Activated T-cell treated with anti-CD3 and anti-CD28 coated beads, Interleukin-2, amount 50 U/mL, for 24 hours (primary cell): ENCODE measurements around the gene MFAP3L.
"Not testable (repeated sequence)": the region's sequence is repeated elsewhere in the genome, so short reads cannot be mapped to it uniquely, and the experiment has no call there.

ENCODE experiments used
- DNase-seq: peaks from one replicate; pipeline ENCODE4 v3.0.0-alpha.2; 2020
- H3K27ac Mint-ChIP-seq: 2 replicates; pipeline ENCODE4 v1.8.0; 2020; ENCODE audit warnings: mild to moderate bottlenecking, mixed read lengths
- H3K27me3 Mint-ChIP-seq: 2 replicates; pipeline ENCODE4 v1.8.0; 2020; ENCODE audit warnings: mixed read lengths
- H3K36me3 Mint-ChIP-seq: 2 replicates; pipeline ENCODE4 v1.8.0; 2020; ENCODE audit warnings: low read depth, mixed read lengths
- H3K4me1 Mint-ChIP-seq: 2 replicates; pipeline ENCODE4 v1.8.0; 2020; ENCODE audit warnings: low read depth, mixed read lengths
- H3K4me3 Mint-ChIP-seq: 2 replicates; pipeline ENCODE4 v1.8.0; 2020; ENCODE audit warnings: mild to moderate bottlenecking, moderate library complexity, mixed read lengths
- H3K9me3 Mint-ChIP-seq: 2 replicates; pipeline ENCODE4 v1.8.0; 2020; ENCODE audit warnings: mixed read lengths

MFAP3L gene

DNA sequence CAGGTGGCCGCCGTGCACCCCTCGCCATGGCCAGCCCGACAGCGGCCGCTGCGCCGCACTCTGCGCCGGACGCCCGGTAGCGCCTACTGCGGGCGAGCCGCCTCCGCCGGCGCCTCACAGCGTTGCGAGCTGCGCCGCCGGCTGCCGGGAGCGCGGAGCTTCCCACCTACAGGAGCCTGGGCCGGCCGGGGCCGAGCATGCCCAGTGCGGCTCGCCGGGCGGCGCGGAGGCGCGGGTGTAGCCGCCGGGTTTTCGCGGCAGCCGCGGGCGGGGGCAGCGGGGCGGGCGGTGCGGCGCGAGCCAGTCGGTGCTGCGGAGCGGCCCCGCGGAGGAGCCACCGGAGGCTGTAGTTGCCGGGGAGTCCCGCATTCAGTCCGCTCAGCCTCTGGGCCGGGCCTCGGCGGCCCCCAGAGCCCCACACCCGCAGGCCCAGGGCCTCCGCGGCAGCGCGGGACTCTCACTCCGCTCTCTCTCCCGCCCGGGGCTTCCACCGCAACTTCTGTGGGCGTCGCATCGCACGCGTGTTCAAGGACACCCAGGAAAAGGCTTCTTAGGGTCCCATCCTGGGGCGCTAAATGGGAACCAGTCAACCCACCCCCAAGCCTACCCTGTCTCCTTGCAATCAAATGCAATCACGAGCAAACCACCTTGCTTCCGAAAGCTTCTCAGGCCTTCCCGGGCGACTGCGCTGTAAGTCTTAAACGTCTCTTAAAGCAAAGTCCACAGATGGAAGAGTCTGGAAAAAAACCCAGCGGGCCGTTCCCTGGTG lies at the start of gene MFAP3L:
TSS of gene MFAP3L (minus strand) at position 143 of the 769 bp plus-strand sequence. CDS start 20,518 bp downstream, outside the sequence.
- H3K27ac Mint-ChIP-seq, result peak within 1 kb of the TSS; percentile 86
- DNase-seq, result peak; percentile 91
- peaks cover 6% of the 10 kb centered on the region for H3K9me3 Mint-ChIP-seq
- H3K27me3 Mint-ChIP-seq, result peaks cover 36% of the 10 kb centered on the region
- H3K4me1 Mint-ChIP-seq, result peaks cover 14% of the 10 kb centered on the region
- peak within 1 kb of the TSS; percentile 81 for H3K4me3 Mint-ChIP-seq
- H3K36me3 Mint-ChIP-seq, result peaks cover 4% of the 10 kb centered on the region

DNA sequence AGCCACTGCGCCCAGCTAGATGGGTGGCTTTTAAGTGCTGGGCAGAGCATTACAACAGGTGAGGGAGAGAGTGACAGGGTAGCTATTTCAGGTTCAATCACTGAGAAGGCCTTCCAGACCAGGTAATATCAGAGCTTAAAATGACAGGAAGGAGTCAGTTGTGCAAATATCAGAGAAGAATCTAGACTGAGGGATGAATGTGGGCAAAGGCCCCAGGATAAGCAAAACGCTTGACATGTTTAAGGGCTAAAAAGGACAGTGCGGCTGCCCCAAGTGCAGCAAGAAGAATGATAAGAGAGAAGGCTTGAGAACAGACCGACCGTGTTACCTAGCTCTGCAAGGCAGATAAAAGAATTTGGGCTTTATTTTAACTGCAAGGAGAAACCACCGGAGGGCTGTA lies 45.0 kb upstream of the MFAP3L start:
- no peaks in the 10 kb centered on the region for H3K9me3 Mint-ChIP-seq
- H3K27ac Mint-ChIP-seq, result no peak overlapping the region
- no peaks in the 10 kb centered on the region for H3K4me1 Mint-ChIP-seq
- no peaks in the 10 kb centered on the region for H3K36me3 Mint-ChIP-seq
- H3K4me3 Mint-ChIP-seq, result no peak overlapping the region
- peaks cover 9% of the 10 kb centered on the region for H3K27me3 Mint-ChIP-seq
- DNase-seq, result no peak

DNA sequence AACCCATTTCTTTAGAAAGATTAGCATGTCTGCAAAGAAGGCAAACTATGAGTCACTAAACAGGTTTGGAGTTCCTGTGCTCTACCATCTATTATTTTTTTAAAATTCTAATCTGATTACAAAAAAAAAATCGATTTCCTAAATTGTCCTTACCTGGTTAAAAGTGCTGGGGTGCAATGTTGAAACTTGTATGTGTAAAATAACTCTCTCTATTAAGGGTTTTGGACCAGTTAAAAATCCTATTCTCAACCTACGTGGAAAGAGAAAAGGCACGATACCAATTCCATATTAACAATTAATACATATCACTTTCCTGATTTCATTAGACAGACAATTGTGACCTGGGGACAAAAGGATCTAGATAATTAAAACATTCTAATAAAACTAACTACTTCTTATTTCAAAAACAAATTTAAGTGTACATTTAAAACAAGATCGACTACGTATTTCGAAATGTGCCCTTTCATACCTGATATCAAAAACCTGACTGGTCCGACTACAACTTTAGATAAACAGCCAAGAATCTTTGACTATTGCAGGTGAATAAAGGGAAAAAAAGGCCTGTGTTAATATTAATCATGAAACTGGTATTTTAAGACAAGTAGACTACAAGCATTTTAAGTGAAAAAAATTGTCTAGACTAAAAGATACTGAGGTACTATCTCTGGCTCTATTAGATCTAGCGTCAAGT lies 42.4 kb upstream of the MFAP3L start:
- DNase-seq, result no peak
- H3K9me3 Mint-ChIP-seq, result no peaks in the 10 kb centered on the region
- H3K4me1 Mint-ChIP-seq, result no peaks in the 10 kb centered on the region
- peaks cover 6% of the 10 kb centered on the region for H3K27me3 Mint-ChIP-seq
- no peaks in the 10 kb centered on the region for H3K36me3 Mint-ChIP-seq
- H3K27ac Mint-ChIP-seq, result no peak overlapping the region
- no peak overlapping the region for H3K4me3 Mint-ChIP-seq

DNA sequence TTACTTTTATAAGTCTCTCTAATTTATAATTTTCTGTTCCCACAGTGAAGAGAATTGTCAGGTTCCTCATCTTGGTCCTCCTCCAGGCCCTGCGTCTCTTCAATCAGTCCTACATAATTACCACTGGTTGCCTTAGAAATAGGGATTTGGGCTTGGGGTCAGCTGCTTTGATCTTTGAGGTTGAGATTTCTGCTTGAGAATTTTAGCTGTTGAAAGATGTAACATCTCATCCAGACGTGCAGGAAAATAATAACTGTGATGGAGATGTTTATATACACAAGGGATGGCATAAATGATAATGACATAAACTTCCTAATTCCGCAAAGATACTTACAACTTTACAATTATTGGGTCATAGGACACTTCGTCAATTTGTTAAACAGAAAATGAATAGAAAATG lies 33.2 kb upstream of the MFAP3L start:
- DNase-seq, result no peak
- no peaks in the 10 kb centered on the region for H3K9me3 Mint-ChIP-seq
- H3K4me3 Mint-ChIP-seq, result no peak overlapping the region
- H3K4me1 Mint-ChIP-seq, result no peaks in the 10 kb centered on the region
- no peaks in the 10 kb centered on the region for H3K36me3 Mint-ChIP-seq
- peaks cover 12% of the 10 kb centered on the region for H3K27me3 Mint-ChIP-seq
- no peak overlapping the region for H3K27ac Mint-ChIP-seq

DNA sequence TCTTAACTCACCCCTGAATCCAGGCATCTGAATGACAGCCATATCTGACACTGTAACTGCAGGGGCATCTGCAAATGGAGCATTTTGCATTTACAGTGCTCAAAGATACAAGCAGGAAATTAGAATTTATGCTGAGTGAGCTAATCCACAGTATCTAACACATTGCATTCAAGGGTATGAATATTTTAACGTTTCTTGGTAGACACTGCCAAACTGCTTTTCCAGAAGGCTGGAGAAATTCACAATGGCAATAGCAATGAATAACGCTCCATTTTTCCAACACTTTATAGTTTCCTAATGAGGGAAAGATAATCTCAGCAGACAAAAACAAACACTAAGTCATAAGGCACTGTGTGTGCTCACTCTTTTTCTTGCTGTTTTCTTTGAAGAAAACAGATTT lies 32.6 kb upstream of the MFAP3L start:
- H3K27ac Mint-ChIP-seq, result no peak overlapping the region
- no peaks in the 10 kb centered on the region for H3K9me3 Mint-ChIP-seq
- DNase-seq, result no peak
- H3K36me3 Mint-ChIP-seq, result no peaks in the 10 kb centered on the region
- H3K4me1 Mint-ChIP-seq, result no peaks in the 10 kb centered on the region
- H3K4me3 Mint-ChIP-seq, result no peak overlapping the region
- peaks cover 9% of the 10 kb centered on the region for H3K27me3 Mint-ChIP-seq

DNA sequence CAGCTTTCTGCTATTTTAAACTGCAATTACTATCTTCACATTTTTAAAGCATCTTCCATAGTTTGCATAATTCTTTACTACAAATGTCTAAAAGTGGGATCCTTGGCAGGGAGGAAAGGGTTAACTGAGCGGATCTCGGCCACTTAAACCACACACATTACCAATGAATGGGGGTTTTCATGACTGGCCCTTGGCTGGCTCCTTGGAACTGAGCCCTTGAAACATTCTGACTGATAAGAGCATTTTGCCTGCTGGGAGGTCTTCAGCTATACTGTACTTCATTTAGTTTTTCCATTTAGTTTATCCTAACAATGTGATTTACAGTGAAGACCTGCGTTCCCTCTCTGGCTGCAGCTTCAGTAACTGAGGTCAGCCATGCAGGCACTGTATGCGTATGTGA lies 31.7 kb upstream of the MFAP3L start:
- H3K27me3 Mint-ChIP-seq, result peaks cover 7% of the 10 kb centered on the region
- H3K4me1 Mint-ChIP-seq, result no peaks in the 10 kb centered on the region
- H3K36me3 Mint-ChIP-seq, result no peaks in the 10 kb centered on the region
- DNase-seq, result no peak
- H3K9me3 Mint-ChIP-seq, result no peaks in the 10 kb centered on the region
- H3K27ac Mint-ChIP-seq, result no peak overlapping the region
- no peak overlapping the region for H3K4me3 Mint-ChIP-seq

DNA sequence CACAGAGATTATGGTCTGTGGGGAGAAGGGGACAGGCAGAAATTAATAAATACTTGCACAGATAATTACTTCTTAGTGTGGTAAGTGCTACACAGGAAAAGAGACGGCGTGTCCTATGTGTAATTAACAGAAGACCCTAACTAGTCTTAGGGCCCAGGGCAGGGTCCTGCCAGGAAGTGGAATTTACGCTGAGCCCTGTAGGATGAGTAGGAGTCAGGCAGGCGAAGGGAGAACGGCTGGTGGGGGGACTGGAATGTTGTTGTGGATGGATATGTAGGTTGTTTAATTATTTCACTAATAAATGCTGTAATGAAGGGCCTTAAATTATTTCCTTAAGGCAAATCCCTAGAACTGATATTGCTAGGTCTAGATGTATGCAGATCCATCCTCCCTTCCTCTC lies 26.7 kb upstream of the MFAP3L start:
- DNase-seq, result no peak
- H3K9me3 Mint-ChIP-seq, result no peaks in the 10 kb centered on the region
- no peak overlapping the region for H3K27ac Mint-ChIP-seq
- no peaks in the 10 kb centered on the region for H3K36me3 Mint-ChIP-seq
- peaks cover 6% of the 10 kb centered on the region for H3K27me3 Mint-ChIP-seq
- H3K4me3 Mint-ChIP-seq, result no peak overlapping the region
- no peaks in the 10 kb centered on the region for H3K4me1 Mint-ChIP-seq

DNA sequence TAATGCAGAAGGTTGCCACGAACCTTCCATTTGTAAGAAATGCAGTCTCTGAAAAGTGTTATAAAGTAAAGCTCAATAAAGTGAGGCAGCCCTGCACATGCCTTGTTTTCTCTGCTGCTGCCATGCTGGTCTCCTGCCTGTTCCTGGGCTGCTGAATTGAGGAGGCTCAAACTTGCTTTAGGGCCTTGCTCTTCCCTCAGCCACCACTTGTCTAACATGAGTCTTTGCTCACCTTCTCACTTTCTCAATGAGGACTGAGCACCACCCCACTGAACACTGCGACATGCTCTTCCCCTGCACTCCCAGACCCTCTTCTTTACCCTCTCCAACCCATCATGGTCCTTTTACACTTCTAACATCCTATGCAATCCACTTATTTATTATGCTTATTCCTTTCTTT lies 25.2 kb upstream of the MFAP3L start:
- Mint-ChIP-seq H3K27ac (no peak overlapping the region), H3K27me3 (peaks cover 5% of the 10 kb centered on the region), H3K36me3 (no peaks in the 10 kb centered on the region), H3K4me3 (no peak overlapping the region), H3K4me1 (no peaks in the 10 kb centered on the region), H3K9me3 (no peaks in the 10 kb centered on the region)
- DNase-seq, result no peak

DNA sequence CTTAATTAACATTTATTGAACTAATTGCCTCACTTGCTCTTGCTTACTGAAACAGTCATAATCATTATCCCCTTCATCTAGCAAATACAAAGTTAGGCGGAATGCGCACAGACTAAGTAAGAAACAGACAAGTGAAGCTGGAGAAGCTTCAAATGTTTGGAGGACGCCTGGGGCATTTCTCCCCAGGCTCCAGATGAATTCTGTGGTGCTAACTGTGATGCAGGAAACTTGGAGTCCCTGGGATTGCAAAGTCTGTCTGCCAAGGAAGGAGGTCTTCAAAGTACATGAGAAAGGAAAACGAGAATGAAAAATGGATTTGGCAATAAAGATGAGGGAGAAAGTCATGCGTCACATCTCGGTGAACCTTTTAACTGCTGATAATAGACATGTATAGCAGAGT lies 23.6 kb upstream of the MFAP3L start:
- Mint-ChIP-seq H3K36me3 (no peaks in the 10 kb centered on the region), H3K4me1 (no peaks in the 10 kb centered on the region)

DNA sequence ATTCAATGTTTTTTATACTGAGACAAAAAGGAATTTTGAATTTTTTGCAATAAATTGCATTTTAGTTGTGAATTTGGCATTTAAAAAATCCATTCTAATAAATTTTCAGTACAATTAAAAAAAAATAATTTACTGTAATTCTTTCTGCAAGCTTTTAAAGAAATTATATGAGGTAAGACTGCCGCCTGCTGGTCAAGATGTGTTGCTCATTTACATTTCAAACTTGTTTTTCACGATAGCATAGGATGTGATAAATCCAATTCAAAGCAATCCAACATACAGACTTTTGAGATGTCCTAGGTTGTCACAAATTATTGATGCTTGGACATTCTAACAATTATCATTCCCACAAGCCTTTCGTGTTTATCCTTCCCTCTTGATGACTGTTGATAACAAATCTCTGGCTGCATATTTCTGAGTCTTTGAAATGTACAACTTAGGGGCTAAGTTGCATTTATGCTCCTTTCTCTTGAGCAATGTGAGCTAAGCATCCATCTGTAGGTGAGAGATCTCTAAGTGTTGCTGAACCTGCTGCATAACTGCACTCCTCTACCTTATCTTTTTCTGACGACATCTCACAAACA lies 21.7 kb upstream of the MFAP3L start:
- peaks cover 5% of the 10 kb centered on the region for H3K27me3 Mint-ChIP-seq
- H3K36me3 Mint-ChIP-seq, result no peaks in the 10 kb centered on the region
- no peak overlapping the region for H3K27ac Mint-ChIP-seq
- H3K4me3 Mint-ChIP-seq, result no peak overlapping the region
- no peaks in the 10 kb centered on the region for H3K9me3 Mint-ChIP-seq
- DNase-seq, result peak; percentile 43
- H3K4me1 Mint-ChIP-seq, result no peaks in the 10 kb centered on the region

More for the DNA sequence above, 23.6 kb upstream of the MFAP3L start:
- Mint-ChIP-seq H3K27ac (no peak overlapping the region), H3K4me3 (no peak overlapping the region), H3K9me3 (no peaks in the 10 kb centered on the region), H3K27me3 (peaks cover 5% of the 10 kb centered on the region)
- no peak for DNase-seq

DNA sequence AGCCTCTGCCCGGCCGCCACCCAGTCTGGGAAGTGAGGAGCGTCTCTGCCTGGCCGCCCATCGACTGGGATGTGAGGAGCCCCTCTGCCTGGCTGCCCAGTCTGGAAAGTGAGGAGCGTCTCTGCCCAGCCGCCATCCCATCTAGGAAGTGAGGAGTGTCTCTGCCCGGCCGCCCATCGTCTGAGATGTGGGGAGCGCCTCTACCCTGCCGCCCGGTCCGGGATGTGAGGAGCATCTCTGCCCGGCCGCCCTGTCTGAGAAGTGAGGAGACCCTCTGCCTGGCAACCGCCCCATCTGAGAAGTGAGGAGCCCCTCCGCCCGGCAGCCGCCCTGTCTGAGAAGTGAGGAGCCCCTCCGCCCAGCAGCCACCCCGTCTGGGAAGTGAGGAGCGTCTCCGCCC lies 20.0 kb upstream of the MFAP3L start:
- H3K4me1 Mint-ChIP-seq, H3K36me3 Mint-ChIP-seq, H3K27ac Mint-ChIP-seq, H3K27me3 Mint-ChIP-seq, H3K4me3 Mint-ChIP-seq, DNase-seq, H3K9me3 Mint-ChIP-seq: not testable (repeated sequence)

DNA sequence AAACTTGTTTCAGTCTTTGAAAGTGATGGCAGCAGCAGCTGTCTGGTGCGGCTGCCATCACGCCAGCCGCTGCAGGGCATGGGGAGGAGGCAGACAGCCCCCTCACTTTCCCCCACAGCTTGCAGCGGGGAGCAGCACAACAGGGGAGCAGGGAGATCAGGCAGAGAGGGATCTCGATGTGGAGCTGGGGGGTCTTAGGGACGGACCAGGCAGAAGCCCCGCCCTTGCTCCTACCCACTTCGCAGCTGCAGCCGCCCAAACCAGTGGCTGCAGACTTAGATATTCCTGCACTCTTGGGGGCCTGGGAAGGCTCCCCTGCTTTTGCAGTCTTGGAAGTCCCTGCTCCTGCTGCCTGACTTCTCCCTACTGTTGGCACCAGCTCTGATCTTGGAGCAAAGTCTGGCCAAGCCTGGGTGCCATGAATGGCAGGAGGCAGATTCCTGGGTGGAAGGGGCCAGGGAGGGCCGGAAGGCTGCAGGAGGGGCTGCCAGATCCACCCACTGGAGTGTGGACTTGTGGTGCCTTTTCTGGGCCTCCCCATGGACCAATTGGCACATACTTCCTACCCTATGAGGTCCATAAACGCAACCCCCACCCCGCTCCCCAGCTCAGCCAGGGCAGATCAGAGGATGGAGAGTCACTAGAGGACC lies 14.0 kb upstream of the MFAP3L start:
- DNase-seq, result no peak
- H3K36me3 Mint-ChIP-seq, result no peaks in the 10 kb centered on the region
- no peaks in the 10 kb centered on the region for H3K9me3 Mint-ChIP-seq
- H3K4me1 Mint-ChIP-seq, result no peaks in the 10 kb centered on the region
- H3K27ac Mint-ChIP-seq, result no peak overlapping the region
- H3K4me3 Mint-ChIP-seq, result no peak overlapping the region
- peaks cover 2% of the 10 kb centered on the region for H3K27me3 Mint-ChIP-seq

DNA sequence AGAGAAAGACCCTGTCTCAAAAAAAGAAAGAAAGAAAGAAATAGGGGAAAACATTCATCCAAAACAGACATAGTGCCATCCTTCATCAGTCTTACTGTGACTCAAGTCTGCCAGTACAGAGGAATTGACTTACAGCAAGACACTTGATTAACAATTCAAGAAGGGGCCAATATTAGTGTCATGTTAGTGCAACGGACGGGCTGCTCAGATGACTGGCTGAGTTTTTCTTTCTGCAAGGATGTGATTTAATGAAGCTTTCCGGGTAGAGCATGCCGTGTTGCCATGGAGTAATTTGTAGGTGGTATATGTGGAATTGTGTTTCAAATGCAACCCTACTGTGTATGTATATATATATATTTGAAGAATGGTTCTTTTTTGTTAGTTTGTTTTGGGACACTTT lies 12.6 kb upstream of the MFAP3L start:
- Mint-ChIP-seq H3K27ac (no peak overlapping the region), H3K4me1 (no peaks in the 10 kb centered on the region), H3K27me3 (peaks cover 2% of the 10 kb centered on the region), H3K36me3 (no peaks in the 10 kb centered on the region), H3K9me3 (no peaks in the 10 kb centered on the region), H3K4me3 (no peak overlapping the region)
- DNase-seq, result no peak

DNA sequence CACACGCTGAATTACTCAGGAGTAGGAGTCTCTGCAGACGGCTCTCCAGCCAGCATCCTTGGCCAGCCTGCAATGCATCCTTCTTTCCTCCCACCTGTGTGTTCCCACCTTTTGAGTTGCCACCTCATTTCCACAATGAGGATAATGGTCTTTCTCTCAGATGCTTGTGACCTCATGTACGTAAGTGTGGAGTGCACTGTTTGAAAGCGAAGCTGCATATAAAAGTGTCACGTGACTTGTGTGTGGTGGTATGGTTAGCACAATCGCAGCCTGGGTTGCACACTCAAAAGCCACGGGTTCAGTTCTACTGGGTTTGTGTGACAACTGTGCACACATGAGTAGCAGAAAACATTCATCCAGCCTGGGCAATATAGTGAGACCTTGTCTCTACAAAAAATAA lies 12.0 kb upstream of the MFAP3L start:
- H3K27me3 Mint-ChIP-seq, result peaks cover 2% of the 10 kb centered on the region
- no peaks in the 10 kb centered on the region for H3K36me3 Mint-ChIP-seq
- H3K4me1 Mint-ChIP-seq, result no peaks in the 10 kb centered on the region
- H3K9me3 Mint-ChIP-seq, result no peaks in the 10 kb centered on the region
- H3K27ac Mint-ChIP-seq, result no peak overlapping the region
- no peak for DNase-seq
- H3K4me3 Mint-ChIP-seq, result no peak overlapping the region

DNA sequence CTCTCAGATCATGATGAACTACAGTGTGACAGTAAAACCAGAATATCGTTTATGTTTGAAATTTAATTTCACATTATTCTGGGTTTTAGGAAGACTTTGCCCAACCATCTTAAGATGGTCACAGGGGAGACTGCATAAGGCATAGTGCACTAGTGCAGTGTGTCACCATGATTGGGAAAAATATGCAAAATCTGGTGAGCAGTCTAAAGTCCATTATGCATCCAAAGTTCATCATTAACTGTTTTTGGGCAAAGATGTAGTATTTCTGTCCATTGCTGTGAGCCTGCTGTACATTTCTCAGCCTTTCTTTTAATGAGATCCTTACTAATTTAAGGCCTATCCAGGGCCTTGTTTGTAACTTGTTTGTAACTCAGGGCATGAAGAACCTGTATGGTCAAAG lies 11.3 kb upstream of the MFAP3L start:
- Mint-ChIP-seq H3K4me3 (no peak overlapping the region), H3K27me3 (peaks cover 2% of the 10 kb centered on the region), H3K4me1 (no peaks in the 10 kb centered on the region), H3K9me3 (no peaks in the 10 kb centered on the region), H3K27ac (no peak overlapping the region), H3K36me3 (no peaks in the 10 kb centered on the region)
- no peak for DNase-seq
